Fibroblast of skin of left quadriceps (primary cell): ENCODE results near the gene PDE4D.

Source experiments
- DNase-seq, 2 experiments: peaks; one replicate each; pipeline ENCODE4 v3.0.0-alpha.2; 2013; ENCODE audit warnings: low read depth in 2 of 2

The PDE4D gene

DNA sequence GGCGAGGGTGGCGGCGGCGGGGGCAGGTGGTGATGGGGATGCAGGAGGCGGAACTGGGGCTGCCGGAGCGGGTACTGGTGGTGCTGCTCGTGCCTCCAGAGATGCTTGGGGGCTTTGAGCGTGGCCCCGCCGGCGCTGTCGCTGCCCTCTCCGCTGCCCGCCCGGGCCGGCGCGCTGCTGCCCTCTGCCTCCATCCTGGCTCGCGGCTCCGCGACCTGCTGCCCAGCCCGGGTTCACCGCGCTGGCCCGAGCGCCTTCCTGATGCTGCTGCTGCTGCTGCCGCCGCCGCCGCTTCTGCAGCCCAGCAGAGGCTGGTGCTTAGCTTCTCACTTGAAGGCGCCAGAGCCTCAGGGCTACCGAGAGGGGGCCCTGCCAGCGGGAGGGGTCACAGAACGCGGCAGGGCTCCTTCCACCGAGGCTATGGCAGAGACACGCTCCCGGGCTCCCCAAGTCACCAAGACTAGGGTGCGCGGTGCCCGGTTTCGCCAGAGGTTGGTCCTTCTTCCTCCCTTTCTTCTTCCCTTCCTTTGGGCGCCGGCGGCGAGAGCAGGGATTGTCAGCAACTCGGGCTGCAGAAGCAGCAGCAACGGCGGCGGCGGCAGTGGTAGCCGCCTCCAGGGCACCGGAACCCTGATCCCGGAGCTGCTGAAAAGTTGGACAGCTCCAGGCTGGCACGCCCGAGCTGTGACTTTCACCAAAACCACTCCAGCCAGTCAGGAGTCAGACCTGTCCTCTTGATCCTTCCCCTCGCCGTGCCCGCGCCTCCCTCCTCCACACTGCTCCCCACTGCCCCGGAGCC lies at the start of gene PDE4D:
Gene PDE4D, minus strand, starts transcription at position 298 of the 799 bp plus-strand sequence.
- DNase-seq, result peak; percentile 20 to 32

DNA sequence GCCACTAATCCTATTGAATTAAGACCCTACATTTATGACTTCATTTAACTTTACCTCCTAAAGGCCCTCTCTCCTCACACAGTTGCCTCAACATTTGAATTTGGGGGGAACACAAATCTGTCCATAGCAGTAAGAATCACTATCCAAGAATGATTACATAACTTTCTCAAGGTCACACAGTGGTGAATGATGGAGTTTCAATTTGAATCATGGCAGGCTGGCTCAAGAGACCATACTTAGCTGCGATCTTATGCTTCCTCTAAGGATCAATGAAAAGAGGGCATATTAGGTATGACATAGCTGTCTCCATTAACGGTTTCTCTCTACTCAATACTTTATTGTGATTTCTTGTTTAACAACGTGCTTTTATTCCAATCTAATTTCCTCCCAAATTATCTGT lies 44.1 kb upstream of the PDE4D start:
- DNase-seq, result no peak

DNA sequence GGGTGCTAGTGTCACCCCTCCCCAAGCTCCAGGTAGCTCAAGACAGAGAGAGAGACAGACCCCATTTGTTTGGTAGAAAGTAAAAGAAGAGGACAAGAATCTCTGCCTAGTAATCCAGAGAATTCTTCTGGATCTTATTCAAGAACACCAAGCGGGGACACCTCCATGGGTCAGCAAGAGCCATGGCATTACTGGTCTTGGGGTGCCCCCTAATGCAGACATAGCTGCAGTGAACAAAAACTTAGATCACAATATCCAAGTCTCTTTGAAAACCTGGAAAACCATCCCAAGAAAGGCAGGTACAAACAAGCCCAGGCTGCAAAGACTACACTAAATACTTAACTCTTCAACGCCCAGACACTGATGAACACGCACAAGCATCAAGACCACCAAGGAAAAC lies 29.9 kb upstream of the PDE4D start:
- DNase-seq, result peak; percentile 0 to 1

DNA sequence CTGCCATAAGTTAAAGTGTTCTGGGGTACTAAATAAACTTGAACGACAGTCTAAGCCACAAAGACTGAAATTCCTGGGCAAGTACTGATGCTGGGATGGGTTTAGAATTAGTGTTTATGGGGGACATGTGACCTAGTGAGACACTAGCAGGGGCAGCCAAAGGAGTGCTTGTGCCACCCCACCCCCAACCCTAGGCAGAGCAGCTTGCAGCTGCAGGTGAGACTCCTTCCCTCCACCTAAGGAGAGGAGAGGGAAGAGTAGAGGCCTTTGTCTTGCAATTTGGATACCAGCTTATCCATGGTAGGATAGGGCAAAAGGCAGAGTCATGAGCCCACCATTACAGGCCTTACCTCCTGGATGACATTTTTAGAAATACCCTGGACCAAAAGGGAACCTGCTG lies 28.7 kb upstream of the PDE4D start:
- no peak for DNase-seq

DNA sequence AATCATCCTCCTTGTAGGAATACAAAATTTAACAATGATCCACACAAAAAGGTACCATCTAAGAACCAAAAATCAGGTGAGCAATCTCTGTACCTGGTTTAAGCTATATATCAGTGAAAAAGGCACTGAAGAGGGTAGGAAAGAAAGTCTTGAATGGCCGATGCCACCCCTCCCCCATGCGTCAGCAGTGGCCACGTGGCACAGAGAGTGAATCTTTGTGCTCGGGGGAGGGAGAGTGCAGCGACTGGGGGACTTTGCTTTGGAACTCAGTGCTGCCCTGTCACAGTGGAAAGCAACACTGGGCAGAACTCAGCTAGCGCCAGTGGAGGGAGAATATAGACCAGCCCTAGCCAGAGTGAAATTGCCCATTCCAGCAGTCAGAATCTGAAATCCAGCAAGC lies 28.3 kb upstream of the PDE4D start:
- no peak for DNase-seq

DNA sequence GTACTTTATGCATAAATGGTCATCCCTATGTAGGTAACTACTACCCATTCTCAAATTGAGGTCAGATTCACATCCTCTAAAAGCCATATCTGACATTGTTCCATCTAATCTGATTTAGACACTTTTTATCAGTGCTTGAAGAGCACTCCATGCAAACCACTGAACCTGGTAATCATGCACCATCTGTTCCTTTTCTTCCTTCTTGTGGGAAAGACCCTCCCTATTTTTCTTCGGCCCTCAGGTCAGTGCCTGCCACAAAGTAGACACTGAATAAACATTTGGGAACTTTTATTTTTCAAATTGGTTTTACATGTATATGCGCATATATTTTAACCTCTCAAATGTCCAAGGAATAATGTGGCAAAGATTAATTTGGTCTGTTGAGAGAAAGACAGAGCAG lies 26.0 kb upstream of the PDE4D start:
- DNase-seq, result no peak

DNA sequence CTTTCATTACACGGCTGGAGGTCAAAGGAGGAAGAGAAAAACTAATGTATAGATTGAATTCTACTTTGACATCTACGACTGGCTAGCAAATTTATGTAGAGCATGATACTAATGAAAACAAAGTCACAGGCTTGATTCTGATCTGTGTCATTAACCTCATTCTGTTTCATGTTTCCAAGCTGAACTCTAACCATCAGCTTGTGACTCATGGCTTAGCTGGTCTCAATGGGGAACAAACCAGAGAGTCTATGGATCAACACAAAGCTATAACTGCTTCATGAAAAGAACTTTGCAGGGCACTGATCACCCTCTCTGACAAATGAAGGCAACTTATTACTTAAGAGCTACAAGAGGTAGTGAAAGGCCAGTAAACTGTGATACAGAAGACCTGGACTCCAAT lies 23.6 kb upstream of the PDE4D start:
- no peak for DNase-seq

DNA sequence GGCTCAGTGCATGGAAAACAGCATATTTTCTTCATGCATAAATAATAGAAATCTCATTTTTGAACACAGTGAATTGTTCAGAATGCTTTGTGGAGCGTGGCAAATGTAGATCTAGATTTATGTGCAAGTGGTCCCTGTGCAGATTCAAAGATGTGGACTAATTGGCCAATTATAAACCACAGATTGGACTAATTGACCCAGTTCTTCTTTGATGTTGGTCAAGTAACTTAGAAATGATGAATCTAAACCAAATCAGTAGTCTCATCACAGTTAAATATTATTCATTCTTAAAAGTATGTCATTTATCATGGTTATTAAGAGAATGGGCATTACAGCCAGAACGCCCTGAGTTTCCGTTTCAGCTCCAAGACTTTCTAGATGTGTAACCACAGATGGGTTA lies 11.7 kb upstream of the PDE4D start:
- DNase-seq, result no peak

DNA sequence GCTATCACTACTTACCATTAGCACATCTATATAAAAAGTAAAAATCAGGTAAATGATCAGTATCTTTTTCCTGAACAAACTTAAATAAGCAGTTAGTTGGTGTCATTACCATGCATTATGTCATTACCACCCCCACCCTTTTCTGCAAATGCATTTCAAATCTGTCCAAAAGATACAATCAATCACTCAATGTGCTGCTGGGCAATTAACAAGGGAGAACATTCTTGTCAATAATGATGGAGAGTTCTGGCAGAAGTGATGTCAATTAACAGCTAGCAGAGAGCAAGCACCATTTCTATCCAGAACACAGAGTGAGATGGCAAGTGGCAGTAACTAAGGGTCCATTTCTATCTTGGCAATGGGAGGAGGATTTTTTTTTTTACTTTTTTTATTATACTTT lies 3.5 kb upstream of the PDE4D start:
- DNase-seq, result no peak

DNA sequence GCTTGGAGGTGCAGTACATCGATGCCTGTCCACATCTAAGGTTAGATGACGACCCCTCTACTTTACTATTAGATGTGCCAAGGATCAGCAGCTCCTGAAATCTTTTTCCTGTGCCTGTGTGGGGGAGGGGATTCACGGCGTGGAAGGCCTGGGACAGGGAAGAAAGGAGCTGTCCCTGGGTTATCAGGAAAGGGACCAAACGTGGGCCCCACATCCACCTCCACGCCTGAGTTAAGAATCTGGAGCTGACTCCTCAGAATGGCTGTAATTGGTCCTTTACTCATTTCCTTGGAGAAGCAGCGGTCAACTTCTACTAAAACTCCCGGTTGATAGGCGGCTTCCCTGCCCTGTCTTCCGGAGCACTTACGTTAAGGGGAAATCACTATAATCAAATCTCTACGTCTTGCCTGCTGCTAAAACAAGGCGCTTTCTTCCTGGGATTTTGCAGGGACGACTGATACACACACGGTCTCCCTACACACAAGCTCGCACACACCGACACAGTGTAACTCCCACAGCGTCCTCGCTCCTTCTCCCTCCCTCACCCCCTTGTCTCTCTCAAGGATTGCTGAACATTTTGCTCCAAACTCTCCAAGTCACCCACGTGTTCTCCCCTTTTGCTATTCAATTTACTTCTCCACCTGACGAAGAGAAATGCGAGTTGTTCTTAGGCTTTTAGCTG lies 1.4 kb downstream of the PDE4D start:
- DNase-seq, result no peak

DNA sequence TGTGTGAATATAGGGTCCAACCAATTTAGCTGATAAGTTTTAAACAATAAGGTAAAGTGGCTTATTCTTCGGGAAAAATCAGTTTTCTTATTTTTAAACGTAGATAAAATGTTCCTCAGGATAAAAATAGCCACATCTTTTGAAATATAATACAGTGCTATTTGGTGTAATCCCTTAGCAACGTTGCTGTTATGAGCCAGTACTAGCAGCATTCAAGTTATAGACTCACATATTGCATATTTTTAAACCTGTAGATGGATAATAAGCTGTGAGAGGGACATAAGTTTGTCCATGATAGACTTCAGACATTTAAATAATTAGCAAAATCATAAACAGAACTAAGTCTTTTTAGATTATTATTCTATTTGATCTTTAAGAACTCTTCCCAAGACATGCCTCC lies 6.3 kb downstream of the PDE4D start:
- DNase-seq, result no peak

DNA sequence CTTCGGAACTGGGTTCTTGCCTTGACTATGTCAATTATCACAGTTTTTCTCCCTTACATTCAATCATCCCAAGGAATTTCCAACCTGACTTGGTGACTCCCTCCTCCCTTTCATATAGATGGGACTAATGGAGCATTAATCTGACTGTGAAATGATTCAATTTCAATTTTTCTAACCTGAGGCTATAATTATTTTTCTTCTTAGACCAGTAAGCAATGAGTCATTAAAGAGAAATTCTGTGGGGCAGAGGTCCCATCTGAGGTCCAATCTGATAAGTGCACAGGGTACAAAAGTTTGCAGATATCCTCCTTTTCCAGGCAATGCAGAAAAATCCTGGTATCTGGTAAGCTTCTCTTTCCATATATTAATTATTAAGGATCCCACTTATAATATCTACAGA lies 18.9 kb downstream of the PDE4D start:
- DNase-seq, result no peak

DNA sequence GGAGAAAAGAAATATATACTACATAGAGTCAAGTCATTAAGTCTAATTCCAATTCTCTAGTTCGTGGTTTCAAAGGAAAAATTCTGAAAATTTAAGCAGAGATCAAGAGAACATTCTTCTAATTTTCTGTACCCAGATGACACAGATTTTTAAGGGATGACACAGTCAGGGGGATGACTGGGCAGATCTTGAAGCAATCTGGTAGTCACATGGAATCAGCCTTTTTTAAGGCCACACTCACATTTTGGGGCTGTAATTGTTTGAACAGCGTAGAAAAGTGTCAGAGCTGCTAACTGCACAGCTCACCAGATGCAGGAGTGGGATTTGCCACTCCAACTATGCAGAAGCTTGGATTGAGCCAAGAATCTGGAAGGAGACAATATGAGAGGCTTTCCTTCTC lies 20.4 kb downstream of the PDE4D start:
- DNase-seq, result peak; percentile 72 to 75

DNA sequence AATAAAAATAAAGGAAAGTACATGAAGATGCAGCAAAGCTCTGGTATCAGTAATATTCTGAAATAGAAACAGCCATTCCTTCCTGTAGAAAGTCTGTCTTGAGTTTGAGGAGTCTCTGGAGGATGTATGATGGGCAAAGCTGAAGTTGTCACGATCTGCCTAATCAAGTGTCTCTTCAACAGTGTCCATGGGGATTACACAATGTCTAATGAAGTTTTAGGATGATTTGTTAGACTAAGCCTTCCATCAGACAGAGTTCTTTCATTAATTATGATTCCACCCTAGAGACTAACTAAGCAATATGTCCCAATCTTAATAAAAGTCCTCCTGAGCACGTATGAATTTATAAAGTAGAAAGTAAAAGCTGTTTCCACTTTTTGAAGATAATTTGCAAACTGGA lies 26.9 kb downstream of the PDE4D start:
- DNase-seq, result no peak

DNA sequence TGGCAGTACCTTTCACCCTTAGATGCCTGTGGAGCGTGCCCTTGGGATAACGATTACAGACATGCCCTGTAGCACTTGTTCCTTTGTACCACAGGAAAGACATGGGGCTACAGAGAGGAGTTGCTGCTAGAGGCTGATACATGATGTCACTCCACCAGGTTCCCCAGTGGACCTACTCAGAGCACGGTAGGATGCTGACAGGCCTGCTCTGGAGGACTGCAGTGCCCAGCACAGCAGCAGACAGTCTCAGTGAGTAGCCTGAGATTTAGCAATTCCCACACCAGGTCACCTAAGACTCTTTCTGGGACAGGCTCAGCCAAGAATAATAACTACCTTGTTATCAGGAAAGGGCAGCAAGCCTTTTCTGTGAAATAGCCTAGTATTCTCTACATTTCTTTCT lies 28.8 kb downstream of the PDE4D start:
- no peak for DNase-seq

DNA sequence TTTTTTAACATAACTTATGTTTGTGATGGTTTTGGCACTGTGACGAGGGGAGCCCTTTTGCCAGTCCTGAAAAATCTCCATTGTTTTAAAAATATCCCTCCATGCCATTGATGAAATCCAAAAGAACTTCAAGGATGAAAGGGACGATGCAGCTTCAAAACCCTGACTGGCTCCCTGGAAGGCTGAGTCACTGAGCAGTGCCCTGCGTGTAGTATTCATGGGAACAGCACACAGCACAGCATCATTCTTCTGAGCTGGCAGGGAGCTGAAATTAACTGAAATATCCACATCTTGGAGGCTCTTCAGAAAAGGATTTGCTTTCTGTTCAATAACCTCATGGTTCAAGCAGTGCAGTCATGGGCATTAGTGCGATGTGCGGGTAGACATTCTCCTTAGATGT lies 29.7 kb downstream of the PDE4D start:
- DNase-seq, result no peak

DNA sequence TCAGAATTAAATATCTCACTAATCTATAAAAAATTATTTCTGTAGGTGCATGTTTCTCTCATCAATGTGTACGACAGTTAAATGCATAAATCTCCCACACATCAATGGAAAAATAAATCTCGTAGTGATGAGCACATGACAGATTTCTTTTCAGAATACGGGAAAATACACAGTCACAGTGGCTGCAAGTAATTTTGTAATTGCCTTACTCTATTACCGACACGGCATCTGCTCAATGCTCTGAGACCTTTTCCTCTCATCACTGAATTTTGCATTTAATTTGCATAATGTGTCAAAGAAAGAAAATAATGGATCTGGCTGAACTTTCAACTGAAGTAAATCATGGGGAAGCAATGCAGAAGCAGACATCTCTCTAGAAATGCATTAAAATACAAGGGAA lies 37.2 kb downstream of the PDE4D start:
- DNase-seq, result no peak

DNA sequence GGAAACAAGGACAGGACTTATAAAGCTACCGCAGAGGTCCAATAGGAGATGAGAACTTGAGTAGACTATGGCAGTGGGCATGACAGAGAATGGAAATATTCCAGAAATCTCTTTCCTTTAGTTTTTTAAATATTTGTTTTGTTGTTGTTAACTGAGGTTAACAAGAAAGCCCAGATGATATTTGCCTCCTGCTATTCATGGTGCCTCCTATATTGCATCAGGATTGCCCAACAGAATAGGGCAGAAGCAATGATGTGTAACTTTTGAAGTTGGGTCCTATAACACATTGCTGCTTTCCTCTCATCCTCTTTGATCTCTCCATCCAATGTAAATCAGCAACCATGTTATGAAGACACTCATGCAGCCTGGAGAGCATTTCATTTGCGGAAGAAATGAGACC lies 42.8 kb downstream of the PDE4D start:
- no peak for DNase-seq

DNA sequence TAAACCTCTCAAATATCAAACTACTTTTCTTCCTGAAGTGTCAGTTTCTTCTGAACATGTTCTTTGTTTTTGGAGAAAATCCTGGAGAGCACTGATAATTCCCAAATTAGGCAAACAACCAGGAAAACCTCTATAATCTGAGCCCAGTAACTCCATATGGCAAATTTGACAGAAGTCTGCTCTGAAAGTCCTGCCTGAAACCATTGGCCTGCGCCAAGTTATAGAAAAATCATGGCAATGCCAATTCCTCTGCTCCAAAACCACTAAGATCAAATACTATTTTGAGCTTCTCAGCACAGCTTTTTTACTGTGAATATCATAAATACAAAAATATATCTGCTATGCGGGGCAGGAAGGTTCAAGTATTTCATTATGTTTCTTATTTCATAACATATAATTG lies 45.9 kb downstream of the PDE4D start:
- DNase-seq, result no peak

DNA sequence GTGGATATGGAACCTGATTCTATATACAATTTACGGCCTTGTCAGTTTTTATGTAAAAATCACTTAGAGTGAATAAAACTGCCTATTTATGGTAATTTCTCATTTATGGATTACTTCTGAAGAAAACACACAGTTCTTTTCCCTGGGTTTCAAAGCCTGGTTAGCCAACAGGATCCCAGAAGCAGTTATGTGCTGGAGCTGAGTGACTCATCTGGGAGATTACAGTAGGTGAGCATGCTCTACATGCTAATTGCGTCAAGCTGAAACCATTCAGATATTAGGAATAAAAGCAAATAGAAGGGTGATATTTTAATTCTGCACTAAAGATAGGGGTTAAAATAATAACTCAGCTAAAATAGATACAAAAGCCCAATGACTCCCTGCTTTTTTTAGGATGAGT lies 47.8 kb downstream of the PDE4D start:
- no peak for DNase-seq

DNA sequence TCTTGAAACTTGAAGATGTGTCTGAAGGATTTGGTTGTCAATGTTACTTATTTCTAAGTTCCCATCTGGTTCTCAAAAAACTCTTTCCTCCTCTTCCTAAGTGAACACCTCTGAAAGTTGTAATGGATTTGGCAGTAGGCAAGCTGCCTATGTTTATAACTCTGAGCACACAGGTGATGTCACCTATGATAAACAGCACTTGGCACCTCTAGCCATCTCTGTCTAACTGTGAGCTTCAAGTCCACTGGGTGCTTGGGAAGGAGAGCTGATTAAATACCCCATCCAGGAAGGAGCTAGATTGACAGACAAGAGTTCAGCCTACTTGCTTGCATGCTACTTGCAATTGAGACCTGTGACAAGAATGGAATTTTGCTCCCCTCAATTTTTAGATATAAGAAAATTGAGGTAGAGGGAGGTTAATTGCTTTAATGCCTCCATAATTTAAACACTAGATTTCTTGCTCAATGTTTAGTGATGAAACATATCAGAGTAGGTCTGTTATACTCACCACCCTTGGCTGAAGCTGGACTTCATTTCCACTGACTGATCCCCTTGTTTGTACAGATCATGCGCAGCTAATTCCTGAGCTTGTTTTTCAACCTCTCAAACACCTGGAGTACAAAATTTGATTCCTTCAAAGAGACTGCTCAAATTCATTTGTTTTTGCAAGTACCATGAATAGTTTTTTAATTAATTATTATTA lies 49.9 kb downstream of the PDE4D start:
- DNase-seq, result no peak

DNA sequence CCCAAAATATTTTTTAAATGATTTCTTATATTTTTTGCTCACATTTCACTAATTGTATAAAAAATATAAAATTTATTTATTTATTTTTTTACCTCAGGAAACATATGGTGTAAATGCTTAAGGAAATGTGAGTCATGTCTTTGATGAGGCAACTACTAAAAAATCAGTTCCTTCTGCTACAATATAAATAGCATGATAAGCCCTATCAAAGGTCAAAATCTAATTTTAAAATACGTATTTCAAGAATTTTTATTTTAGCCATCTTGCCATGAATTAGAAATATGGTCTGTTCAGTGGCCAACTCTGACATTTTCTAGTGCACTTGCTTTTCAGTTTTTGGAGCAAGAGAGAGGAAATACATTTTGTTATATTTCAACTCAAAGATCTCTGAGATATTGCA lies 50.5 kb downstream of the PDE4D start:
- DNase-seq, result no peak

DNA sequence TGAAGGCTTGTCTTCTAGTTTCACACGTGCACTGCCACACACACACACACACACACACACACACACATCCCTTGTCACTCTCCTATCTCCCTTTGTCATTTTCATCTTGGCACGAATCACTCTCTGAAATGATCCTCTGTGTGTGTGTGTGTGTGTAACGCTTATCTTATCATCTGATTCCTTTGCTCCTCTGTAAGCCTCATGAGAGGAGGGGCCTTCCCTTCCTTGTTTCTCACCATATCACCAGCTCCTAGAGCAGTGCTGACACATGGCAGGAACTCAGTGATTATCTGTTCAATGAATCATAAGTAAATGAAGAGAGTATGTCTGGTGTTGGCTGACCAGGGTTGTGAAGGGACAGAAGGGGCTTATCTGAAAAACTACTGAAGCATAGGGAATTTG lies 53.3 kb downstream of the PDE4D start:
- DNase-seq, result peak in 1 of 2 experiments; percentile 12
